Neural progenitor cell (in vitro differentiated cells): ENCODE measurements around the gene EDN1.

ENCODE experiments used
- CTCF ChIP-seq: fragments of 200-600 bp; sonication (generic); IDR thresholded peaks from 2 replicates; pipeline ENCODE4 v1.5.1; 2017; ENCODE audit warnings: antibody characterized with exemption, mild to moderate bottlenecking
- EZH2 ChIP-seq: fragments of 200-600 bp; sonication (generic); IDR thresholded peaks from 2 replicates; pipeline ENCODE4 v1.6.1; 2017; ENCODE audit warnings: antibody characterized with exemption, mild to moderate bottlenecking, moderate library complexity
- EZH2phosphoT487 ChIP-seq: fragments of 200-600 bp; sonication (generic); IDR thresholded peaks from 2 replicates; pipeline ENCODE4 v1.6.1; 2017; ENCODE audit warnings: antibody characterized with exemption

- TF ChIP-seq CTCF (peak; percentile 47), EZH2 (no peak), EZH2phosphoT487 (no peak)
Measured at GRCh38 chr6:12291839-12292604, 1.9 kb downstream of the EDN1 start.
